22Rv1 (cell line): ENCODE data around the gene RFPL1.

Source experiments
- ZFX ChIP-seq: fragments of 450-650 bp; IDR thresholded peaks from 2 replicates; pipeline ENCODE4 v1.6.1; 2017; ENCODE audit warnings: antibody characterized with exemption, borderline replicate concordance
- TF ChIP-seq, protein P1 (sequence below): fragments of 450-650 bp; IDR thresholded peaks from 2 replicates; pipeline ENCODE4 v1.5.1; 2017; ENCODE audit warnings: mild to moderate bottlenecking

DNA sequence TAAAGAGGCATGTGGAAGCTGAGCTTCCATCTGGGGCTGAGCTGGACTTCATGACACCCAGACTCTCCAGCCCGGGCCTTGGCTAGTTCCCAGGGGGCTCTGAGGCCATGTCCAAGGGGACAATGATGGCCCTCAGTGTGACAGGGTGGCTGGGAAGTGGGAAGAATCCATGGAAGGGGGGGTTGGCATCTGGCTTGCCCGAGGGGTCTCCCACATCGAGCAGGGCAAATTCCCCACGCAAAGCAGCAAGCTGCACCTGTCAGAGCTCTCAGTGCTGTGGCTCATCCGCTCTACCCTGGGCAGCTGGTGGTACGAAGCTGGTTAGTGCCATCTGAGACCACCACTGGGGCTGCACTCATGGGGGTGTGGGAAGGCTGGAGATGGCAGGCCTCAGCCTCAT, 40.6 kb upstream of the RFPL1 start:
- TF ChIP-seq, protein P1, sequence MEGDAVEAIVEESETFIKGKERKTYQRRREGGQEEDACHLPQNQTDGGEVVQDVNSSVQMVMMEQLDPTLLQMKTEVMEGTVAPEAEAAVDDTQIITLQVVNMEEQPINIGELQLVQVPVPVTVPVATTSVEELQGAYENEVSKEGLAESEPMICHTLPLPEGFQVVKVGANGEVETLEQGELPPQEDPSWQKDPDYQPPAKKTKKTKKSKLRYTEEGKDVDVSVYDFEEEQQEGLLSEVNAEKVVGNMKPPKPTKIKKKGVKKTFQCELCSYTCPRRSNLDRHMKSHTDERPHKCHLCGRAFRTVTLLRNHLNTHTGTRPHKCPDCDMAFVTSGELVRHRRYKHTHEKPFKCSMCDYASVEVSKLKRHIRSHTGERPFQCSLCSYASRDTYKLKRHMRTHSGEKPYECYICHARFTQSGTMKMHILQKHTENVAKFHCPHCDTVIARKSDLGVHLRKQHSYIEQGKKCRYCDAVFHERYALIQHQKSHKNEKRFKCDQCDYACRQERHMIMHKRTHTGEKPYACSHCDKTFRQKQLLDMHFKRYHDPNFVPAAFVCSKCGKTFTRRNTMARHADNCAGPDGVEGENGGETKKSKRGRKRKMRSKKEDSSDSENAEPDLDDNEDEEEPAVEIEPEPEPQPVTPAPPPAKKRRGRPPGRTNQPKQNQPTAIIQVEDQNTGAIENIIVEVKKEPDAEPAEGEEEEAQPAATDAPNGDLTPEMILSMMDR: no peak
- no peak for TF ChIP-seq ZFX
